22Rv1 (cell line): ENCODE measurements around the gene OR7A10.

Experiments used
- ZFX ChIP-seq: fragments of 450-650 bp; IDR thresholded peaks from 2 replicates; pipeline ENCODE4 v1.6.1; 2017; ENCODE audit warnings: antibody characterized with exemption, borderline replicate concordance
- TF ChIP-seq, protein P1 (sequence below): fragments of 450-650 bp; IDR thresholded peaks from 2 replicates; pipeline ENCODE4 v1.5.1; 2017; ENCODE audit warnings: mild to moderate bottlenecking

GRCh38 chr19:14830702-14831101 is 18.0 kb downstream of the OR7A10 start:
- TF ChIP-seq, protein P1, sequence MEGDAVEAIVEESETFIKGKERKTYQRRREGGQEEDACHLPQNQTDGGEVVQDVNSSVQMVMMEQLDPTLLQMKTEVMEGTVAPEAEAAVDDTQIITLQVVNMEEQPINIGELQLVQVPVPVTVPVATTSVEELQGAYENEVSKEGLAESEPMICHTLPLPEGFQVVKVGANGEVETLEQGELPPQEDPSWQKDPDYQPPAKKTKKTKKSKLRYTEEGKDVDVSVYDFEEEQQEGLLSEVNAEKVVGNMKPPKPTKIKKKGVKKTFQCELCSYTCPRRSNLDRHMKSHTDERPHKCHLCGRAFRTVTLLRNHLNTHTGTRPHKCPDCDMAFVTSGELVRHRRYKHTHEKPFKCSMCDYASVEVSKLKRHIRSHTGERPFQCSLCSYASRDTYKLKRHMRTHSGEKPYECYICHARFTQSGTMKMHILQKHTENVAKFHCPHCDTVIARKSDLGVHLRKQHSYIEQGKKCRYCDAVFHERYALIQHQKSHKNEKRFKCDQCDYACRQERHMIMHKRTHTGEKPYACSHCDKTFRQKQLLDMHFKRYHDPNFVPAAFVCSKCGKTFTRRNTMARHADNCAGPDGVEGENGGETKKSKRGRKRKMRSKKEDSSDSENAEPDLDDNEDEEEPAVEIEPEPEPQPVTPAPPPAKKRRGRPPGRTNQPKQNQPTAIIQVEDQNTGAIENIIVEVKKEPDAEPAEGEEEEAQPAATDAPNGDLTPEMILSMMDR = no peak
- TF ChIP-seq ZFX = no peak
